ENCODE data around the gene KCNAB1.

DNA sequence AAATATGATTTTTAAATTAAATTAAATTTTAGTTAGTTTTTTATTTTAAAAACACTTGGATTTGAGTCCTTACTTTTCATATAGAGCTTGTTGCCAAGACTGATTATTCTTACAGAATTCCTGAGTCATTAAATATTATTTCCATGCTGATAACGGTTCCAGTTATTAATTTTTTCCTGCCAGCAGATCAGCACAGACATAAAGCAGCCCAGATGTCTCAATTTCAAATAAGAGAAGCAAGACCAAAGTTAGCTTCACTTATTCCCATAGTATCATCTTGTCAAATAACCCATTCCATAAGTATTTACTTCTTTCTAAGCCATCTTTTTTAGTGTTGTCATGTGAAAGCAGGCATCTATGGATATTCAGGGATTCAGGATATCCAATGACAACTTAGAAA, 359.2 kb downstream of the KCNAB1 start:
- TF ChIP-seq, protein P1, sequence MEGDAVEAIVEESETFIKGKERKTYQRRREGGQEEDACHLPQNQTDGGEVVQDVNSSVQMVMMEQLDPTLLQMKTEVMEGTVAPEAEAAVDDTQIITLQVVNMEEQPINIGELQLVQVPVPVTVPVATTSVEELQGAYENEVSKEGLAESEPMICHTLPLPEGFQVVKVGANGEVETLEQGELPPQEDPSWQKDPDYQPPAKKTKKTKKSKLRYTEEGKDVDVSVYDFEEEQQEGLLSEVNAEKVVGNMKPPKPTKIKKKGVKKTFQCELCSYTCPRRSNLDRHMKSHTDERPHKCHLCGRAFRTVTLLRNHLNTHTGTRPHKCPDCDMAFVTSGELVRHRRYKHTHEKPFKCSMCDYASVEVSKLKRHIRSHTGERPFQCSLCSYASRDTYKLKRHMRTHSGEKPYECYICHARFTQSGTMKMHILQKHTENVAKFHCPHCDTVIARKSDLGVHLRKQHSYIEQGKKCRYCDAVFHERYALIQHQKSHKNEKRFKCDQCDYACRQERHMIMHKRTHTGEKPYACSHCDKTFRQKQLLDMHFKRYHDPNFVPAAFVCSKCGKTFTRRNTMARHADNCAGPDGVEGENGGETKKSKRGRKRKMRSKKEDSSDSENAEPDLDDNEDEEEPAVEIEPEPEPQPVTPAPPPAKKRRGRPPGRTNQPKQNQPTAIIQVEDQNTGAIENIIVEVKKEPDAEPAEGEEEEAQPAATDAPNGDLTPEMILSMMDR (conservative IDR thresholded peaks at IDR 0.05; ENCODE audit: low read length), result no peak
- no peak for TF ChIP-seq EZH2phosphoT487 (IDR thresholded peaks at IDR 0.05; ENCODE audit: borderline replicate concordance, low read depth, low read length)

All from OCI-LY7 (cell line).